CD1c-positive myeloid dendritic cell (primary cell): ENCODE data around the gene CCL2.
A peak's percentile ranks its signal among the peaks of the same experiment; 100 is the strongest.

Experiments used
- DNase-seq: peaks from one replicate; pipeline ENCODE4 v3.0.0-alpha.2; 2016; ENCODE audit errors: extremely low spot score

The CCL2 gene

GRCh38 chr17:34241062-34241461 is 14.0 kb upstream of the CCL2 start:
- DNase-seq = no peak

GRCh38 chr17:34242587-34243363 is 12.3 kb upstream of the CCL2 start:
- DNase-seq = peak; percentile 89

- peak; percentile 70 for DNase-seq
These were observed 11.4 kb upstream of the CCL2 start for GRCh38 chr17:34243364-34244320.

DNA sequence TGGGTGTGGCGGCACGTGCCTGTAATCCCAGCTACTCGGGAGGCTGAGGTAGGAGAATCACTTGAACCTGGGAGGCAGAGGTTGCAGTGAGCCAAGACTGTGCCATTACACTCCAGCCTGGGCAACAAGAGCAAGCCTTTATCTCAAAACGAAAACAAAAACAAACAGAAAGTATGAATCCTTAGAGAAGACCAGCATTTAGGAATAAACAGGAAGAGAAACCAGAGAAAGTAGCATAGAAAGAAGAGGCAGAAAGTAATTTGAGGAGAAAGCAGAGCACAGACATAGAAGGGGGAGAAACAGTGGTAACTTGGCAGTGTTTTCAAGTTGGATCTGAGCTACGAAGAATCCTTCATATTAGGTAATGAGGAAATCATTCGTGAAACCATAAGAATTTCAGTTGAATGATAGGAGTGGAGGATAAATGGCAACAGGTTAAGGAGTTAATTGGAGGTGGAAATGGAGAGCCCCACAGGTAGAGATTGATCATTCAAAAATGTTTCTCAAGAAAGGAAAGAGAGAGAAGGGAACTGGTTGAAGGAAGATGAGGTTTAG is 9.7 kb upstream of the CCL2 start:
- DNase-seq = no peak

DNA sequence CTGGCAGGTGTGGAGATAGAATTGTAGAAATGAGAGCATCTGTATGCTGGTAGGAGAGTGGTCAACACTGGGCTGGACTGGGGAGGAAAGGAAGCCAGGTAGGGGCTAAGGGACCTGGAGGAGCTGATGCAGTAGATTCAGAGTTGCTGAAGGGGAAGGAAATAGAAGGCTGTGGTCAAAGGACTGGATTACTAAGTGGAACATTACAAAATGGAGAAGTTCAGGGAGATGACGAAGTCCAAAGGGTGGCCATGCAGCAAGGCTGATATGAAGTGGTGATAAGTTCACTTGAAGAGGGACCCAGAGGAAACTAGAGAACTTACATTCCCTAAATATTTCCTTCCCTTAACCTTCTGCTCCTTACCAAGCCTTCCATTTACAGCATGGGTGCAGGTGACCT is 8.6 kb upstream of the CCL2 start:
- peak; percentile 90 for DNase-seq

GRCh38 chr17:34246881-34247280 is 8.2 kb upstream of the CCL2 start:
- DNase-seq = peak; percentile 87

- DNase-seq = peak; percentile 85
These were observed 6.5 kb upstream of the CCL2 start for GRCh38 chr17:34248511-34249024.

GRCh38 chr17:34249061-34249460 is 6.0 kb upstream of the CCL2 start:
- no peak for DNase-seq

DNA sequence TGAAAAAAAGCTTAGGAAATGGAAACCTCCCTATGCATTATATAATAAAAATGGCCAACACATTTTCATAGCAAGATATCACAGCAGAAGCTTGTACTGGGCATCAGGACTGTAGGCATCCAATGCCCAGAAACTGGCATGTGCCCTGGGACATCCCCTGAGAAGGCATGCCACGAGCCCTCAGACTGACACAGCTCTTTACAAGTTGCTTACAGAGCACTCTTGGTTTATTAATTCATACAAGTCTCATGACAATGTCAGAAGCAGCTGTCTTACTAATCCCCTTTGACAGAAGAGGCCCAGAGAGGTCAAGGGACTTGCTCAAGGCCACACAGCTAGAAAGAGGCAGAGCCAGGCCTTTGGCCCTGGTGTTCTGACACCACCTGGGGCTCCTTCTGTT is 5.6 kb upstream of the CCL2 start:
- DNase-seq = peak; percentile 60

- no peak for DNase-seq
These were observed 3.9 kb upstream of the CCL2 start for GRCh38 chr17:34251186-34251585.

GRCh38 chr17:34252095-34252443 is 3.0 kb upstream of the CCL2 start:
- DNase-seq = peak; percentile 92

- peak; percentile 88 for DNase-seq
These were observed 2.5 kb upstream of the CCL2 start for GRCh38 chr17:34252444-34253138.

GRCh38 chr17:34253139-34253525 is 2.0 kb upstream of the CCL2 start:
- no peak for DNase-seq

DNA sequence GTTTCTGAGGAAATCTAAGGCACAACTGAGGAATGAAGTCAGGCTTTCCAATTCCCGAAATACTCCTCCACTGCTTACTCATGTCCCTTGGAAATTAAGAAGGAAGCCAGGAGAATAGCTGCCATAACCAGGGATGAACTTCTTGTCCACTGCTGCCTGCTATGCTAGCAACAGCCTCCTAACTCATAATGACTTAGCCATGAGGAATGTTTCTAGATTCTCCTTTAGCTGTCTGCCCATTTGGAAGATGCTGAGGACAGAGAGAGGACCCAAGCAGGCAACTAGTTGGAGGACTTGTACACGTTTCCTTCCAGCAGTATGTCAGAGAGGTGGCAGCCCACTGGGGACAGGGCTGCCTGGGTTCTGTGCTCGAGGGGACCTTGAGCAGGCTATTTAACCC is 939 bp upstream of the CCL2 start:
- DNase-seq = no peak

DNA sequence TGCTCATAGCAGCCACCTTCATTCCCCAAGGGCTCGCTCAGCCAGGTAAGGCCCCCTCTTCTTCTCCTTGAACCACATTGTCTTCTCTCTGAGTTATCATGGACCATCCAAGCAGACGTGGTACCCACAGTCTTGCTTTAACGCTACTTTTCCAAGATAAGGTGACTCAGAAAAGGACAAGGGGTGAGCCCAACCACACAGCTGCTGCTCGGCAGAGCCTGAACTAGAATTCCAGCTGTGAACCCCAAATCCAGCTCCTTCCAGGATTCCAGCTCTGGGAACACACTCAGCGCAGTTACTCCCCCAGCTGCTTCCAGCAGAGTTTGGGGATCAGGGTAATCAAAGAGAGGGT is 272 bp downstream of the CCL2 start:
- no peak for DNase-seq

- no peak for DNase-seq
These were observed 756 bp downstream of the CCL2 start for GRCh38 chr17:34255841-34256240.

DNA sequence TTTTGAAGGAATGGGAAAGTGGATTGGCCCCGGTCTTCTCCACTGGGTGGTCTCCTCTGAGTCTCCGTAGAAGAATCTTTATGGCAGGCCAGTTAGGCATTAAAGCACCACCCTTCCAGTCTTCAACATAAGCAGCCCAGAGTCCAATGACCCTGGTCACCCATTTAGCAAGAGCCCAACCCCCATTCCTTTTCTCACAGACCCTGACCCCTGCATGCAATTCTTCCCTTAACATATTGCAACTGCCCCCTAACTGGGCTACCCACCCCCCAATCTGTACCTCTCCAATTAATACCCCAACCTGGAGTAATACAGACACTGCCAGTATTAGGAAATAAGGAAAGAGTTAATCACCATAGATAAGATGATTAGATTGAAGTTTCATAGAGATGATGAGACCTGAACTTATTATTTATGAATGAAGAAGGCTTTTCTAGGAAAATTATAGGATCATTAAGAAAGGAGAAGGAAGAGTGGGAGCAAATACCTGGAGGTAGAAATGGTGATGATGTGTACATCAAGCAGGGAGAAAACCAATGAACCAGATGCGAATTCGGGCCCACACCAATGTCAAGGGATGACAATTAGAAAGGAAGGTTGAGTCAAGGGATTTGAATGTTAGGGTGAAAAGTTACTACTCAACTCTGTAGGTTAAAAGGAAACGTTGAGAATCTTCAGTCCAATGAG is 2.4 kb downstream of the CCL2 start:
- no peak for DNase-seq

- no peak for DNase-seq
These were observed 2.9 kb downstream of the CCL2 start for GRCh38 chr17:34257986-34258326.

DNA sequence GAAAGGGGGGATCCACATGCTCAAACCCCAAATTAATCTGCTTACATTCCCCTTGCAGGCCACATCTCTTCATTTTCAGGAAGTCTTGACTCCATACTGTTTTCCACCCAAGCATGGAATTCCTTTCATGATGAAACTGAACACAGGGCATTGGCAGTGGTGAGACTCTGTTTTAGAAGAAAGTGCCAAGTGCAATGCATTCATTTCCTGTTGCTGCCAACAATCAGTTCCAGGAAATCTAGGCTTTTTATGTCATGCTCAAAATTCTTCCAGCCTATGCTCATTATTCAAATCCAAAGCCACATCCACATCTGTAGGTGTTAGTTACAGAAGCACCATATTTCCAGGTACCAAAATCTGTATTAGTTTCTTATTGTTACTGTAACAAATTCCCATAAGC is 4.1 kb downstream of the CCL2 start:
- DNase-seq = no peak

GRCh38 chr17:34260861-34261260 is 5.8 kb downstream of the CCL2 start:
- no peak for DNase-seq

DNA sequence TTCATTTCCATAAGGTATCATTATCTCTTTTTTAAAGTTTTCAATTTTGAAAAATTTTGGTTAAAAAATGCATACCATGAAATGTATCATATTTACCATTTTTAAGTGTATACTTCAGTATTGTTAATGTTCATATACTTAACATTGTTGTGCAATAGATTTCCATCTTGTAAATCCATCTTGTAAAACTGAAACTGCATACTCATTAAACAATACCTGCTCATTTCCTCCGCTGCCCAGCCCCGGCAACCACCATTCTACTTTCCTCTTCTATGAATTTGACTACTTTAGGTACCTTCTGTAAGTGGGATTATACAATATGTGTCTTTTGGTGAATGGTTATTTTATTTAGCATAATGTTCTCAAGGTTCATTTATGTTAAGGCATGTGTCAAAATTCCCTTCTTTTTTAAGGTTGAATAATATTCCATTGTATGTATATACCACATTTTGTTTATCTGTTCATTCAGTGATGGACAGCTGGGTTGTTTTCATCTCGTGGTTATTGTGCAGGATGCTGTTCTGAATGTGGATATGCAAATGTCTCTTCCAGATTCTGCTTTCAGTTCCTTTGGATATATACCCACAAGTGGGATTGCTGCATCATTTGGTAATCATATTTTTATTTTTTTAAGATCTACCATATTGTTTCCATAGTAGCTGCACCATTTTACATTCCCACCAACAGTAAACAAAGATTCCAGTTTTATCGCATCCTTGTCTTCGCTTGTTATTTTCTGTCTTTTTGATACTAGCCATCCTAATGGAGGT is 6.7 kb downstream of the CCL2 start:
- peak; percentile 52 for DNase-seq
